GM21381 (cell line): ENCODE data around the gene HGFAC.
"Not testable (repeated sequence)": the region's sequence is repeated elsewhere in the genome, so short reads cannot be mapped to it uniquely, and the experiment has no call there.

ENCODE experiments used
- ATAC-seq: cut with Tn5 transposase; IDR thresholded peaks from one replicate; pipeline ENCODE4 v1.9.1; 2021; ENCODE audit warnings: mild to moderate bottlenecking, moderate library complexity; ENCODE audit not compliant: unreplicated experiment

The HGFAC gene

DNA sequence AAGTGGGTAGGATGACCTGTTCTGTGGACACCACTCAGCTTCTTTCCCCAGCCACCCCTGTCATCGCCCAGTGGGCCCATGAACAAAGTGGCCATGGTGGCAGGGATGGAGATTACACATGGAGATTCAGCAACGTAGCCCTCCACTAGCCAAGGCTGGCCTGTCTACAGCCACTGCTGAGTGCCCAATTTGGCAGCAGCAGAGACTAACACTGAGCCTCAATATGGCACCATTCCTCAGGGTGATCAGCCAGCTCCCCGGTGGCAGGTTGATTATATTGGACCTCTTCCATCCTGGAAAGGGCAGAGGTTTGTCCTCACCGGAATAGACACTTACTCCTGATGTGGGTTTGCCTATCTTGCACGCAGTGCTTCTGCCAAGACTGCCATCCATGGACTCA lies 17.4 kb downstream of the HGFAC start:
- ATAC-seq: not testable (repeated sequence)

DNA sequence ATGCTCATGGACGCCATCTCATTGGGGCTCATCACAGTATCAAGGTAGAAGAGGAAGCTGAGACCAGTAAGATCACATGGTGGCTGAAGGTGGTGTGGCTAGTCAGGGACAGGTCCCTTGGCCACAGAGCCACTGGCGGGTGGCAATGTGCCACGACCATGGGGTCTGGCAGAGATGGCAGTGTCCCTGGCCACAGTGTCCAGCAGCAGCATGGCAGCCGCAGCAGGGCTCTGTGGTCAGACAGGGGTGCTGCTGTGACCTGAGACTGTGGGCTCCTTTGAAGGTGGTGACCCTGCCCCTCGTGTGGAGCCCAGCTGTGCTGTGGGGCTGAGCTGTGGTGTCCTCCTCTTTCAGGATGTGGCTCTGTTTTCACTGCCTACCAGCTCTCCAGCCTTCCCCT lies 19.2 kb downstream of the HGFAC start:
- no peak for ATAC-seq

GRCh38 chr4:3461515-3462291 lies 19.9 kb downstream of the HGFAC start:
- no peak for ATAC-seq

DNA sequence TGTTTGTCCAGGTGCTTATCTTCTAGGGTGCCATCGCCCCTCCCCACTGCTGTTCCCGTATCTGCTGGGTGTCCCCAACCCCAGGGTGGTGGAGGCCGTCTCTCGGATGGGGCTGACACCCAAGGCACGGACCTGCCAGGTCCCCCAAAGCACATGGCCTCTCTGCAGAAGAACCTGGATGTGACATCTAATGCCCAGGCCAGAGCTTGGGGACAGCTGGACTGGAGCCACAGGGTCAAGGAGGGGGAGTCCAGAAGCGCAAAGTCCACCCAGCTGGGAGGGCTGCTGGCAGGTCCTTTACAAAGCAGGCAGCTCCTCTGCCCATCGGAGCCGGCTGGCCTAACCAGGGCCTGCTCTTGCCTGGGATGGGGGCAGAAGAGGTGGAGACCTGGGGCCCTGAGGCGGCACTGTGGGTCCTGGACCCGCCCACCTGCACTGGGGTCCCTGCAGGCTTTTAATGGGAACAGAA lies 20.6 kb downstream of the HGFAC start:
- ATAC-seq: no peak

DNA sequence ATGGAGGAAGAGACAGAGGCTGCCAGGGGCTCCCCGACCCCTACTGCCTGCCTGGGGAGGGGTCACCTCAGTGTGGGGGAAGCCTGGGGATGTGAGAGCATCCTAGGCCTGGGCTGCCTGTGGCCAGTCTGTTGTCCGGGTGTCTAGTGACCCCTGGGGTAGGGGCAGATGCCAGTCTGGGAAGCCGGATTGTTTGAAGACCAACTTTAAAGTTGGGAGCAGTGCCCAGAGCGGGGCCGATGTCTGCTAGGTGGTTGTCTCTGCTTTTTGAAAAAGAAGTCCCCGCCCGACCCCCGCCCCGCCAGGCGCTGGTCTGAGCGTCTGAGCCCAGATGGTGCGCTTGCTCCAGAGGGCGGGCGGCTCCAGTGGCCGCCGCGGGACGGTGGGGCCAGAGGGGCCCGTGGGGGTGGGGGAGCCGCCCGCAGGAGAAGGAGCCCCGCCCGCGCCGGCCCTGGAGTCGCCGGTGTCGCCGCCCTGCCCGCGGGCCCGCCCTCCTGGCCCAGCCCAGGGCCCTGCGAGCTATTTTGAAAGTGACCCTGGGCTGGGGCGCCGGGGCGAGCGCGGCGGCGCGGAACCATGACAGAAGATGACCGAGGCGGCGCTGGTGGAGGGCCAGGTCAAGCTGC lies 21.1 kb downstream of the HGFAC start, which contains the start of gene DOK7:
Gene DOK7, plus strand, starts transcription at position 517 of the 626 bp plus-strand sequence. Its CDS starts 70 bp downstream, at position 587.
- no peak for ATAC-seq

DNA sequence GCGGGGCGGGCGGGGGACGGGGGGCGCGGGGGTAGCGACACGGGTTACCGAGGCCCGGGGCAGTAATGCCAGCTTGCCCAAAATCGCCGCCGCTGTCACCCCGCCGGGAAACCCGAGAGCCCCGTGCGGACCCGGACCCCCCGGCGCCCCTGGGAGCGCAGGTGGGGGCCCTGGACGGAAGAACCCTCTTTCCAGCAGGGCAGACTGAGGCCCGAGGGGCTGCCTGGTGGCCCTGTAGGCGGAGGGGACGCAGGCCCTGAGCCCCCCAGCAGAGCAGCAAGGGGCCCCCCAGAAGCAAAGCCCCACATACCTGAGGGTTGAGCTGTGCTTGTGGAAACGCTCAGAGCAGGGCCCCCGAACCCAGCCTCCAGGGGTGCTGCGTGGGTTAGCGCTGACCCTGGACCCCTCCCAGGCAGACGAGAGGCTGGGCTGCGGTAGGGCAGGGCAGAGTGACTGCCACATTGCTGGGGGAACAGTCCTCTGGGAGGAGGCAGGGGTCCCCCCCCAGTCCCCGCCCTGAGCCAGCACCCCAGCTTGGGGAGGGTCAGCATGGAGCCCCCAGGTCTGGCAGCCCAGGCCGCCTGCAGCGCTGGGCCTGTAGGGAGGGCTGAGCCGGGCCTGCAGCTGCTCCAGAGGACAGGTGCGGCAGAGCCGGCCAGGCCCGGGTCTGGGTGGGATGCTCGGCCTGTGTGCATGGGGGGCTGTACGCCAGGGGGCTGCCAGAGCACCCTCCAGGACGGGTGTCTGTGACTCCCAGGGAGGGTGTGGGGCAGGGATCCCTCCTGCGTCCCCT lies 22.0 kb downstream of the HGFAC start:
- no peak for ATAC-seq

GRCh38 chr4:3464349-3464905 lies 22.7 kb downstream of the HGFAC start:
- no peak for ATAC-seq

DNA sequence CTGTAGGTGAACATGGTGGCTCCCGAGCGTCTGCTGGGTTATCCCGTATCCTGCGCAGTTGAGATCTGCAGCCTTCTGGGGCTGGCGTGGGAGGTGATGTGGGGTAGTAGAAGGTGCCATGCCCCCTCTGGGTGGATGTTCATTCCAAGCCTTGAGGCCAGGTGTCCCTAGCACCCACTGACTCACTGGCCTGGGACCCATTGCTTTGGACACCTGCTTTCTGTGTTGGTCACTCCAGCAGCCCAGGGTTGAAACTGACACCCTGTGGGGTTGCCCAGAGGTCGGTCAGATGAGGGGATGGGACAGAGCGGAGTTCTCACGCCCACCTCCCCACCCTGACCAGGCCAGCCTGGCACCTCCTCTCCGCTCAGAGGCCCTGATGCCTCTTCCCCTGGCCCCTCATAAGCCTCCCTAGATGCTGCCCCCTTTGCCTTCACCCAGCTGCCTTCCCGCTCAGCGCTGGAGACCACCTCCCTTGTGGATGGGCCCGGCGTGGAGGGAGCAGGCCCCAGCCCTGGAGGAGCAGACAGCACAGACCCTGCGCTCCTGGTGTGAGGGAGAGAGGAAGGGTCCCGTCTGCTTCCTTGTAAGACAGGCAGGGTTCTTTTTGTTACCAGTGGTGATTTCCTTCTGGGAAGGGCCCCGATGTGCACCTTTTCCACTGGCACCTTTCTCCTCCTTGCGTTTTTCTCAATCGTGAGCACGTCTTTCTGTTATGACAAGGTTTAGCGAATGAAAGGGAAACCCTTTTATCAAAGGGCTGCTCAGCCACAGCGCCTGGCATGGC lies 23.3 kb downstream of the HGFAC start:
- ATAC-seq: no peak

- ATAC-seq: no peak
Measured at GRCh38 chr4:3465698-3466671, 24.2 kb downstream of the HGFAC start.

- no peak for ATAC-seq
Measured at GRCh38 chr4:3466691-3467600, 25.2 kb downstream of the HGFAC start.

DNA sequence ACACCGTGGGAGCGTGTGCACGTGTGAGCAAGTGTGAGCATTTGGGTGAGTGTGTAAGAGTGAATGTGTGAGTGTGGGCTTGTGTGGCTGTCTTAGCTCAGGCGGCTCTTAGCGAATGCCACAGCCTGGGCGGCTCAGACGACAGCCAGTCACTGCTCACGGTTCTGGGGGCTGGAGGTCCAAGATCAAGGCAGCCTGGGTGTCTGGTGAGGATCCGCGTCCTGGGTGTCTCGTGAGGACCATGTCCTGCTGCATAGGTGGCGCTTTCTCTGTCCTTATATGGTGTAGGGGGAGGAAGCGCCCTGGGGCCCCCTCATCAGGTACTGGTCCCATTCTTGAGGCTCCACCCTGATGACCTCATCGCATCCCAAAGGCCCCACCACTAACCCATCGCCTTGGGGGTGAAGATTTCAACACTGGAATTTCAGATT lies 25.8 kb downstream of the HGFAC start:
- ATAC-seq: no peak

DNA sequence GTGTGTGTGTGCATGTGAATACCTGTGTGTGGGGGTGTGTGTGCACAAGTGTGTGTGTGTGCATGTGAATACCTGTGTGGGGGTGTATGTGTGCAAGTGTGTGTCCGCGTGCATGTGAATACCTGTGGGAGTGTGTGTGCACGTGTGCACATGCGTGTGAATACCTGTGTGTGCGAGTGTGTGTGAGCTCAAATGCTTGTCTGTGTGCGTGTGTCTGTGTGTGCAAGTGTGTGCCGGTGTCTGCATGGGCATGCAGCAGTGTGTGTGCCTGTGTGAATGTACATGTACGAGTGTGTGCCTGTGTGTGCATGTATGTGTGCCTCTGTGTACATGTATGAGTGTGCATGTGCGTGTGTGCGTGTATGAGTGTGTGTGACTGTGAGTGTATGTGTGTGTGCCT lies 26.4 kb downstream of the HGFAC start:
- no peak for ATAC-seq

DNA sequence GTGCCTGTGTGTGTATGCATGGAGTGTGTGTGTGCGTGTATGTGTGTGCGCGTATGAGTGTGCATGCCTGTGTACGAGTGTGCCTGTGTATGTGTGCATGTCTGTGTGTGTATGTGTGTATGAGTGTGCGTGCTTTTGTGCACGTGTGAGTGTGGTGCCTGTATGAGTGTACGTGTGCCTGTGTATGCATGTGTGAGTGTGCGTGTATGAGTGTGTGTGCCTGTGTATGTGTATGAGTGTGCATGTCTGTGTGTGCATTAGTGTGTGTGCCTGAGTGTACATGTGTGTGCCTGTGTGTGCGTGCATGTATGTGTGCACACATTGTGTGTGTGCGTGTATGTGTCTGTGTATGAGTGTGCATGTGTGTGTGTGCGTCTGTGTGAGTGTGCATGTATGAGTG lies 27.0 kb downstream of the HGFAC start:
- no peak for ATAC-seq

- ATAC-seq: no peak
Measured at GRCh38 chr4:3469386-3470243, 27.8 kb downstream of the HGFAC start.

DNA sequence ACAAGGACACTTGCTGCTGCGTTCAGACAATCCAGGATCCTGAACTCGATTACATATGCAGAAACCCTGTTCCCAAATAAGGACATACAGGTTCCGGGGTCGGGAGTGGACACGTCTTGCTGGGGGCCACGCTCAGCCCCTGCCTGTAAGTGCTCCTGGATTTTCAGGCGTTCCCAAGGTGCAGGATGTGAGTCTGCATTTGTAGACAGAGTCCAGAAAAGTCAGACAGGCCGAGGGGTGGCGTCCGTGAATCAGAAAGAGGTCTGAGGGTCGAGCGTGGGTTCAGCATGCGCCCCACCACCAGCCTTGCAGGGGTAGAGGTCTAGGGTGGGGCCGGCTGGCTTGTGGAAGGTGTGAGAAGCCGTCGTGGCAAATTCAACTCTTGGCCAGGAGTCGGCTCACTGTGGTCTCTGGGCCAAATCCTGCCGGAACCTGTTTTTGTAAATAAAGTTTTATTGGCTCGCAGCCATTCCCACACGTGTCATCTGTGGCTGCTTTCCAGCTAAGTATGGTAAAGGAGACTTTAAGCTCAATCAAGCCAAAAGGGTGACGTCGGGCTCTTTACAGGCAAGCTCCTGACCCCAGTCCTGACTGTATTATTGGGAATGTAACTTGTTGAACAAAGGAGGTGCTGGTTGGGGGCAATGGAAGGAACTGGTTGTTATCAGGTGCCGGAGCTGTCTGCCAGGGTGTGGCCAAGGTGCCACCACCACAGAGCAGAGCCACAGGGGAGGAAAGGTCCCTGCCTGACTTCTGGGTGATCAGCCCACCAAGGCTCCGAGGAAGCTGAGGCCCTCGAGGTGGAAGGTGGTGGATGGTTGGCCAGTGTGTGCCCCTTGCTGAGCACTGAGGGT lies 28.7 kb downstream of the HGFAC start:
- ATAC-seq: no peak

DNA sequence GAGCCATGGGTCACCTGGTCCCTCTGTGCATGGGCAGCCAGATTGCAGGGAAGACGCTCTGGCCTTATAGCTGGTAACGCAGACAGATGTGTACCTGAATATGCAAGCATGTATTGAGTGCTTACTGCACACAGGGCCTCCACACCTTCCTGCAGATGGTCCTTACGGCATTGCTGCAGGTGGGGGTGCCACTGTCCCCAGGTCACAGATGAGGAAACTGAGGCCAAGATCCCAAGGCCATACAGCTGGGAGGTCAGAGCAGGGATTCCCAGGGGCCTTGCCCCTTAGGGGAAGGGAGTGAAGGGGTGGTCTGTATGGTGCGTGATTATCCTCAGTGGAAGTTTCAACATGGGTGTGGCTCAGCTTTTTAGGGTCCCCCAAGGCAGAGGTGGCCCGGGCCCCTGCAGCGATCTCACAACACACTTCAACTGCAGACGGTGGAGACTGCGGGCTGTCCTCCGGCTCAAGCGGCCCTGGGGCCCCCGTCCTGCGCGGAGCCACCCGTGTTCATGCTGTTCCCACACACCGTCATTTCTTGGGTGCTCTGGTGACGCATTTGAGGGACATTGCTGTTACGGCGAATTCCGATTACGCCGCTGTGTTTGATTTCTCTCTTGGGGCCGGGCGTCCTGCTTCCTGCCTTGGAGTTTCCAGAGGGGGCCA lies 29.5 kb downstream of the HGFAC start:
- ATAC-seq: no peak
